Esophagus muscularis mucosa (tissue), 3 donors: ENCODE measurements around the gene PPP6R2.

Source experiments
- POLR2A ChIP-seq: fragments of 450-650 bp; IDR thresholded peaks from one replicate; pipeline ENCODE4 v1.6.1; 2017; ENCODE audit warnings: antibody characterized with exemption, moderate library complexity, mild to moderate bottlenecking, low read depth
- TF ChIP-seq, protein P1 (sequence below), 3 experiments: fragments of 200-600 bp in 2 of 3; fragments of 450-650 bp in 1 of 3; sonication (generic) in 2 of 3; IDR thresholded peaks; one replicate each; pipeline ENCODE4 v1.5.1; 2017 to 2019; ENCODE audit warnings: antibody characterized with exemption in 3 of 3, mild to moderate bottlenecking in 2 of 3, moderate library complexity in 1 of 3

DNA sequence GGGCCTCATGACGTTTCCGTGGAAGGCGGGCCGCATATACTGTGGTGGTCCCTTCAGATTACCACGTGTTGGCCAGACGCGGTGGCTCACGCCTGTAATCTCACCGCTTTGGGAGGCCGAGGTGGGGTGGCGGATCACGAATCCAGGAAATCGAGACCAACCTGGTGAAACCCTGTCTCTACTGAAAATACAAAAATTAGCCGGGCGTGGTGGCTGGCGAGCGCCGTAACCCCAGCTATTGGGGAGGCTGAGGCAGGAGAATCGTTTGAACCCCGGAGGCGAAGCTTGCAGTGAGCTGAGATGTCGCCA lies 15.5 kb upstream of the PPP6R2 start:
- TF ChIP-seq POLR2A = no peak
- TF ChIP-seq, protein P1, sequence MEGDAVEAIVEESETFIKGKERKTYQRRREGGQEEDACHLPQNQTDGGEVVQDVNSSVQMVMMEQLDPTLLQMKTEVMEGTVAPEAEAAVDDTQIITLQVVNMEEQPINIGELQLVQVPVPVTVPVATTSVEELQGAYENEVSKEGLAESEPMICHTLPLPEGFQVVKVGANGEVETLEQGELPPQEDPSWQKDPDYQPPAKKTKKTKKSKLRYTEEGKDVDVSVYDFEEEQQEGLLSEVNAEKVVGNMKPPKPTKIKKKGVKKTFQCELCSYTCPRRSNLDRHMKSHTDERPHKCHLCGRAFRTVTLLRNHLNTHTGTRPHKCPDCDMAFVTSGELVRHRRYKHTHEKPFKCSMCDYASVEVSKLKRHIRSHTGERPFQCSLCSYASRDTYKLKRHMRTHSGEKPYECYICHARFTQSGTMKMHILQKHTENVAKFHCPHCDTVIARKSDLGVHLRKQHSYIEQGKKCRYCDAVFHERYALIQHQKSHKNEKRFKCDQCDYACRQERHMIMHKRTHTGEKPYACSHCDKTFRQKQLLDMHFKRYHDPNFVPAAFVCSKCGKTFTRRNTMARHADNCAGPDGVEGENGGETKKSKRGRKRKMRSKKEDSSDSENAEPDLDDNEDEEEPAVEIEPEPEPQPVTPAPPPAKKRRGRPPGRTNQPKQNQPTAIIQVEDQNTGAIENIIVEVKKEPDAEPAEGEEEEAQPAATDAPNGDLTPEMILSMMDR (IDR thresholded peaks at IDR 0.05) = no peak
